HG03045 (cell line): Measurements from ENCODE around the gene TMEM187.

Experiments used
- ATAC-seq: cut with Tn5 transposase; IDR thresholded peaks from one replicate; pipeline ENCODE4 v1.9.1; 2021; ENCODE audit warnings: mild to moderate bottlenecking, moderate library complexity; ENCODE audit not compliant: unreplicated experiment

TMEM187 gene

GRCh38 chrX:154017766-154018517 is 45.4 kb downstream of the TMEM187 start:
- ATAC-seq, result no peak

- no peak for ATAC-seq
These were observed 46.0 kb downstream of the TMEM187 start for GRCh38 chrX:154018518-154019060.

- peak; percentile 13 for ATAC-seq
These were observed 46.6 kb downstream of the TMEM187 start for GRCh38 chrX:154019061-154019621.

GRCh38 chrX:154019633-154020528 is 47.3 kb downstream of the TMEM187 start, which contains the start of gene IRAK1:
TSS of gene IRAK1 (minus strand) at chrX:154019902. CDS start at chrX:154019812, 90 bp downstream.
- peak; percentile 81 for ATAC-seq

- ATAC-seq, result no peak
These were observed 48.1 kb downstream of the TMEM187 start for GRCh38 chrX:154020536-154021115.

DNA sequence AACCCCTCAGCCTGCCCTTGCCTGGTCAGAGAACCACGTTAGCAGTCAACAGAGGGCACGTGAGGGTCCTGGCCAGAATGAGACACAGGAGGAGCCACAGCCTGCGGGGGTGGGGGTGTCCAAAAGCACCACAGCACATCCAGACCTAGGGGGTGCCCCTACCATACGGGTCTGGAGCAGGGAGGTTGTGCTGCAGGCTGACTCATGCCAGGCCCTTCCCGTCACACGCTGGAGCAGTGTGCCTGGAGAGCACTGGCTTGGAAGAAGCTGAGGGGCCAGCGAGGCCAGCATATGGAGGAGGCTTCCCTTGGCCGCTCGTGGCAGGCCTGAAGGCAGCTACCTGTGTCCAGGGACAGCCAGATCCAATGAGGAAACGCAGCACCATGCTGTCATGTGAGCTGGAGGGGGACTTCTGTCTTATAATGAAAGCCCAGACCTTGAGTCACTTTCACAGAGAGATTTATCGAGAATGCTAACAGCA is 48.6 kb downstream of the TMEM187 start:
- no peak for ATAC-seq

DNA sequence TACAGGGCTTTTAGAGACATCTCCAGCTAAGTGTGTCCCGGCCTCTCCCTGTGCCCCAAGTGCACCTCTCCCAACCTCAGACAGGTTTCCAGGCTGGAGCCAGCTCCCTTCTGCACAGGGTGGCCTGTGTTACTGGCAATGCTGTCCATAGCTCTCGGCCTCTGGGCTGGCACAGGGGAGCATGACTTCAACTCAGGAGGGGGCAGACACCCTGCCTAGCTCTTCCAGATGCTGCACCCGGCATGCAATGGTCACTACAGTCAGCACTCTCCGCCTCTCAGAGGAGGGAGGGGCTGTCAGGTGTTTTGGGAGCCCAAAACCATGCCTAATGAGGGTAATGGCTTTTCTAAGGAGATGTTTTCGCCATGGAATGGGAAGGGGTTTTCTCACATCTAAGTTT is 49.6 kb downstream of the TMEM187 start:
- no peak for ATAC-seq

- no peak for ATAC-seq
These were observed 50.9 kb downstream of the TMEM187 start for GRCh38 chrX:154023276-154024000.

DNA sequence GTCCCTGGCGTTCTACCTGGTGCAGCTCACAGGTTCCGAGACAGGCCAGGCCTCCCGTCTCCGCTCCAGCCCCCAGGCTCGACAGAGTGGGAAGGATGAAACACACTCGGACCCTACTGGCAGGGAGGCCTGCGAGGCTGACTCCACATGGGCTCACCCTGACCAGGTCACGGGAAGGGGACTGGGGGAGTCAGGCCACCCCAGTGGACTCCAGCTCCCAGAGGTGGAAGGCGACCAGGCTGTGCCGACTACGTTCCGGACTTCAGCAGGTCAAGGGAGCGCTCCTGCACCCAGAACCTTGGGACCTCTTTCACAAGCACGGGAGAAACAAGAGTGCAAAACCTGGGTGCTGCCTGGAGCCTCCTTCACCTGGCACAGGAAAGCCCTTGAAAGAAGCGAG is 51.7 kb downstream of the TMEM187 start:
- ATAC-seq, result no peak

GRCh38 chrX:154025230-154025629 is 52.7 kb downstream of the TMEM187 start:
- ATAC-seq, result no peak

- no peak for ATAC-seq
These were observed 53.8 kb downstream of the TMEM187 start for GRCh38 chrX:154026136-154027021.

DNA sequence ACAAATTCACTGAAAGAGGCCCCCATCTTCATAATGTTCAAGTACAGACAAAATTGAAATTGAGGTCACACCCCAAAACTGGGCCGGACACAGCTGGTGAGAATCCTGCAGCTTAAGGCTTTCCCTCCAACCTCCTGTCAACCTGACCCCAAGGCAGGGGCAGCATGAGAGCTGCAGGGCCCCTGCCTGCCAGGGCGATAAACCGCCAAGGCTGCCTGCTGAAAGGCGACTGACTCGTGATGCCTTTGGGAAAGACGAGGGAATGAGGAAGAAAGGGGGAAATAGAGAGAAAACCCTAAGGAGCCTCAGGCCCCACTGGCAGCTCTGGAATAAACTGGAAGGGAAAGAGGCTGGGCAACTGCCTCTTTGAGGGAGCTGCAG is 54.5 kb downstream of the TMEM187 start:
- no peak for ATAC-seq

- no peak for ATAC-seq
These were observed 55.4 kb downstream of the TMEM187 start for GRCh38 chrX:154027986-154028385.

DNA sequence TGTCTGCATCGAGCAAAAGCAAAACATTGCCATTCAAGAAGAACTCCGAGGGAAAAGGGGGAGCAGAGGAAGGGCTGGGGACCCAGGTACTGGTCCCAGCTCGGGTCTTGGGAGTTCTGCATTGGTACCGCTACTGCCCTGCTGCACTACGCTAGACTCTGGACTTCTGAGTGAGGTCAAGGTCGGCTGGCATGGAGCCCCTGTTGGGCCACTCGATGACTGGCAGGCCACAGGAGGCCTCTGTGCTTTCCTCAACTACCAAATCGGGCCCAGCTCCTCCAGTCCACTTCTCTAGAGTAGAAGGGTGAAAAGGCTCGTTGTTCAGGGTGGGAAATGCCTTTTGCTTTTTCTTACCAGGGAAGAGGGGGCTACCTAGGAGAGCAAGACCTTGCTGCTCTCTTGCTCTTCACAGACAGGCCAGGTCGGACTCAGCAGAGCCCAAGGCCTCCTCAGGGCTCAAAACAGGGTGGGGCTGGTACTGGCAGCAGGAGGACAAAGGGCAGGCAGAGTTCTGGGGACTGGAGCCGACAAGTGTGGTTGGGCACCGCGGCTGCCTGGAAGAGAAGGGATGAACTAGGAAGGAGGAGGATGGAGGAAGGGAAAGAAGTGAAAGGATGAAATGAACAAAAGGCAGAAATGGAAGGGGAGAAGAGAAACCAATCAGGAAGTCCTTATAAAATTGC is 56.1 kb downstream of the TMEM187 start:
- ATAC-seq, result no peak

- ATAC-seq, result no peak
These were observed 56.9 kb downstream of the TMEM187 start for GRCh38 chrX:154029439-154029838.

GRCh38 chrX:154030266-154030665 is 57.7 kb downstream of the TMEM187 start:
- no peak for ATAC-seq

DNA sequence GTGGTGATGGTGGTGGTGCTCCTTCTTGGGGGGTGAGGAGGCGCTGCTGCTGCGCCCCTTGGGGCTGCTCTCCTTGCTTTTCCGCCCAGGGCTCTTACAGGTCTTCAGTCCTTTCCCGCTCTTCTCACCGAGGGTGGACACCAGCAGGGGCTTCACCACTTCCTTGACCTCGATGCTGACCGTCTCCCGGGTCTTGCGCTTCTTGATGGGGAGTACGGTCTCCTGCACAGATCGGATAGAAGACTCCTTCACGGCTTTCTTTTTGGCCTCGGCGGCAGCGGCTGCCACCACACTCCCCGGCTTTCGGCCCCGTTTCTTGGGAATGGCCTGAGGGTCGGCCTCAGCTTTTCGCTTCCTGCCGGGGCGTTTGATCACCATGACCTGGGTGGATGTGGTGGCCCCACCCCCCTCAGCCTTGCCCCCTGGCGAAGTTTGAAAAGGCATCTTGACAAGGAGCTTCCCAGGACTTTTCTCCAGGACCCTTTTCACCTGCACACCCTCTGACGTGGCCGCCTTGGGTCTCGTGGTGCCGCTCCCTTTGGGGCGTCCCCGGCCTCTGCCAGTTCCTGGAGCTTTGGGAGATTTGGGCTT is 58.3 kb downstream of the TMEM187 start:
- ATAC-seq, result no peak

GRCh38 chrX:154032160-154032559 is 59.6 kb downstream of the TMEM187 start:
- ATAC-seq, result no peak
